Breast epithelium (tissue), 4 donors: ENCODE results near the gene CTNNBL1. TPM values are rescaled to one million over a fixed set of nuclear protein-coding genes. Genes with fewer than 3 reads are reported as not detected.
A peak's percentile ranks its signal among the peaks of the same experiment; 100 is the strongest.

Experiments used
- DNase-seq, 2 donors: peaks; one replicate each; pipeline ENCODE4 v3.0.0-alpha.2; 2019; ENCODE audit warnings: low spot score in 2 of 2
- H3K27ac ChIP-seq, 2 donors: fragments of 200-600 bp; sonication (generic) in 1 of 2; one replicate each; pipeline ENCODE4 v1.5.1; 2016 to 2019; ENCODE audit warnings: mild to moderate bottlenecking in 1 of 2
- H3K27me3 ChIP-seq, 2 donors: fragments of 200-600 bp; sonication (generic) in 1 of 2; one replicate each; pipeline versions ENCODE4 v1.5.1 to v1.6.0; 2017 to 2019; ENCODE audit warnings: control low read depth in 1 of 2, mild to moderate bottlenecking in 1 of 2
- H3K36me3 ChIP-seq: fragments of 200-600 bp; one replicate; pipeline ENCODE4 v1.5.1; 2019
- H3K4me1 ChIP-seq, 2 donors: fragments of 200-600 bp; sonication (generic); one replicate each; pipeline ENCODE4 v1.5.1; 2016 to 2019; ENCODE audit warnings: control low read depth in 1 of 2
- H3K4me3 ChIP-seq, 3 donors: fragments of 200-600 bp; sonication (generic); 1 replicate in 2 of 3; 2 replicates in 1 of 3; pipeline ENCODE4 v1.5.1; 2016 to 2019; ENCODE audit warnings: mild to moderate bottlenecking in 3 of 3, moderate library complexity in 2 of 3
- H3K9me3 ChIP-seq, 2 donors: fragments of 200-600 bp; sonication (generic) in 1 of 2; one replicate each; pipeline ENCODE4 v1.5.1; 2016 to 2019; ENCODE audit warnings: control low read depth in 1 of 2
- CTCF ChIP-seq, 3 donors: fragments of 450-650 bp; IDR thresholded peaks; one replicate each; pipeline ENCODE4 v1.5.1; 2016 to 2017; ENCODE audit warnings: antibody characterized with exemption in 3 of 3, mild to moderate bottlenecking in 3 of 3, moderate library complexity in 3 of 3
- POLR2A ChIP-seq: fragments of 450-650 bp; IDR thresholded peaks from one replicate; pipeline ENCODE4 v1.6.1; 2016; ENCODE audit warnings: antibody characterized with exemption, mild to moderate bottlenecking, moderate library complexity
- POLR2AphosphoS5 ChIP-seq, 3 donors: sonication (generic); formaldehyde crosslinking; IDR thresholded peaks; one replicate each; pipeline ENCODE4 v1.6.1; 2017; ENCODE audit warnings: antibody characterized with exemption in 3 of 3
- intact Hi-C: fragments of 100-400 bp; cut with DNase I; formaldehyde crosslinking; loops from one replicate; pipeline ENCODE4 v1.15.1; 2023; ENCODE audit warnings: low total_unique reads
- total RNA-seq, 3 donors: library from RNA; depleted of rRNA; stranded (reverse); fragments of >200 nt; gene quantifications; one replicate each; pipeline ENCODE4 v1.1.0, GENCODE V29; 2016

CTNNBL1 gene
- total RNA-seq, 3 donors from 2014 or later = 32.2 to 37.0 (median 32.4) TPM

- H3K4me3 ChIP-seq = no peak overlapping the region
- H3K36me3 ChIP-seq = no peaks in the 10 kb centered on the region
- H3K27ac ChIP-seq = no peak overlapping the region
- no peaks in the 10 kb centered on the region for H3K4me1 ChIP-seq
- no peak for DNase-seq
- no peak for TF ChIP-seq CTCF (IDR thresholded peaks at IDR 0.05)
- no peak for TF ChIP-seq POLR2A
- no peak for TF ChIP-seq POLR2AphosphoS5 (IDR thresholded peaks at IDR 0.05)
- intact Hi-C loops = no loop called here
- no peaks in the 10 kb centered on the region for H3K9me3 ChIP-seq
- peaks cover 3 to 68% of the 10 kb centered on the region in 2 donors for H3K27me3 ChIP-seq
Observed at GRCh38 chr20:37912874-37913273, 219.0 kb downstream of the CTNNBL1 start.

- TF ChIP-seq CTCF (IDR thresholded peaks at IDR 0.05) = no peak
- TF ChIP-seq POLR2A = no peak
- no peak for TF ChIP-seq POLR2AphosphoS5 (IDR thresholded peaks at IDR 0.05)
- H3K9me3 ChIP-seq = no peaks in the 10 kb centered on the region
- H3K27me3 ChIP-seq = peaks cover 3 to 77% of the 10 kb centered on the region in 2 donors
- no peak overlapping the region for H3K4me3 ChIP-seq
- no peaks in the 10 kb centered on the region for H3K4me1 ChIP-seq
- no peaks in the 10 kb centered on the region for H3K36me3 ChIP-seq
- no peak for DNase-seq
- no peak overlapping the region for H3K27ac ChIP-seq
- intact Hi-C loops = no loop called here
Observed at GRCh38 chr20:37913567-37914366, 219.9 kb downstream of the CTNNBL1 start.

- Histone ChIP-seq H3K27me3 (peaks cover 3 to 81% of the 10 kb centered on the region in 2 donors), H3K36me3 (no peaks in the 10 kb centered on the region), H3K4me1 (no peaks in the 10 kb centered on the region), H3K27ac (no peak overlapping the region), H3K4me3 (no peak overlapping the region), H3K9me3 (no peaks in the 10 kb centered on the region)
- intact Hi-C loops = no loop called here
- no peak for TF ChIP-seq POLR2A
- no peak for TF ChIP-seq POLR2AphosphoS5 (IDR thresholded peaks at IDR 0.05)
- TF ChIP-seq CTCF (IDR thresholded peaks at IDR 0.05) = no peak
- DNase-seq = no peak
Observed at GRCh38 chr20:37914367-37914671, 220.5 kb downstream of the CTNNBL1 start.

GRCh38 chr20:37914672-37915433, 221.0 kb downstream of the CTNNBL1 start:
- intact Hi-C loops = no loop called here
- H3K27me3 ChIP-seq = peaks cover 3 to 86% of the 10 kb centered on the region in 2 donors
- H3K36me3 ChIP-seq = no peaks in the 10 kb centered on the region
- no peaks in the 10 kb centered on the region for H3K9me3 ChIP-seq
- no peaks in the 10 kb centered on the region for H3K4me1 ChIP-seq
- TF ChIP-seq POLR2AphosphoS5 (IDR thresholded peaks at IDR 0.05) (no peak), POLR2A (no peak), CTCF (IDR thresholded peaks at IDR 0.05) (no peak)
- peak overlapping the region; percentile 8 to 41 (median 26) for H3K4me3 ChIP-seq
- no peak for DNase-seq
- no peak overlapping the region for H3K27ac ChIP-seq

GRCh38 chr20:37915434-37915787, 221.6 kb downstream of the CTNNBL1 start:
- intact Hi-C loops = no loop called here
- DNase-seq = no peak
- TF ChIP-seq POLR2A (no peak), CTCF (IDR thresholded peaks at IDR 0.05) (no peak), POLR2AphosphoS5 (IDR thresholded peaks at IDR 0.05) (no peak)
- H3K4me3 ChIP-seq = no peak overlapping the region
- H3K4me1 ChIP-seq = no peaks in the 10 kb centered on the region
- H3K27me3 ChIP-seq = peaks cover 3 to 88% of the 10 kb centered on the region in 2 donors
- H3K36me3 ChIP-seq = no peaks in the 10 kb centered on the region
- H3K27ac ChIP-seq = no peak overlapping the region
- H3K9me3 ChIP-seq = no peaks in the 10 kb centered on the region
